ENCODE measurements around the gene ROBO4.

- no peak for TF ChIP-seq CTCF (IDR thresholded peaks at IDR 0.05)
- no peak for TF ChIP-seq POLR2A (IDR thresholded peaks at IDR 0.05)
These were observed 32.8 kb downstream of the ROBO4 start for GRCh38 chr11:124864892-124865180.

Data from uterus (tissue), 2 donors.